NCI-H748 treated with DMSO at 0.1 percent for 48 hours (cell line): ENCODE data around the gene GGNBP2.

Source experiments
- DNase-seq: peaks from one replicate; lab custom pipeline; 2025; lab: John Stamatoyannopoulos, UW

Gene GGNBP2

DNA sequence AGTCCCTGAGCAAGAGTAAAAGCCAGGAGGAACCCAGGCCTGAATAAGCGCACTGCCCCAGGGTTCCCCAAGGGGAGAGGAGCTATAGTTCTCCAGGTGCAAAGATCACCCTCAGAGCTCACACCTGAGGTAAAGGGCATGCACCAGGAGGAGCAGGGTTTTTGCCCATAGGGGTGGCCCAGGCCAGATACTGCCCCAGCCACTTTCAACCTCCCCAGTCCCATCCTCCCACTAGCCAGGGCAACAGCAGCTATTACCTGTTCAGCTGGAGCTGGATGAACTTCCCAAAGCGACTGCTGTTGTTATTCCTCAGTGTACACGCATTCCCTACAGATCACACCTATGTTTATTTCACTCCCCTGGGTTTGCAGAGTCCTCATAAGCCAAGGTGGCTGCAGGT is 29.9 kb upstream of the GGNBP2 start:
- no peak for DNase-seq

DNA sequence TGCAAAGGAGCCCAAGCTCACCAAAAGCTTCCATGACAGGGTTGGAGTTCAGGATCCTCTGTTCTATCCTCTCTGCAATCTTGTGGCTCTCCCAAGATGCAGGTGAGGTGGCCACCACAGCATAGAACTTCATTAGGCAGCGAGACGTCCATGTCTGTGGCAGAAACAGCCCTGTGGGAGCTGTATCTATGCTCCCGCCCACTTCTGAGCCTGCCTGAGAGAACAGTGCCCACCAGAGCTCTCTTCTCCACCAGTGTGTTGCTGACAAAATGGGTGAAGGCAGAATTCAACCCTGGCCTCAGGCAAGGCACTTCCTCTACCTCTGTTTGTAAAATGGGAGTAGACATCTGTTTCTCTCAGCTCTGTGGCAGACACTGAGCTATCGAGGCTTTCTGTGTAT is 28.9 kb upstream of the GGNBP2 start:
- no peak for DNase-seq

DNA sequence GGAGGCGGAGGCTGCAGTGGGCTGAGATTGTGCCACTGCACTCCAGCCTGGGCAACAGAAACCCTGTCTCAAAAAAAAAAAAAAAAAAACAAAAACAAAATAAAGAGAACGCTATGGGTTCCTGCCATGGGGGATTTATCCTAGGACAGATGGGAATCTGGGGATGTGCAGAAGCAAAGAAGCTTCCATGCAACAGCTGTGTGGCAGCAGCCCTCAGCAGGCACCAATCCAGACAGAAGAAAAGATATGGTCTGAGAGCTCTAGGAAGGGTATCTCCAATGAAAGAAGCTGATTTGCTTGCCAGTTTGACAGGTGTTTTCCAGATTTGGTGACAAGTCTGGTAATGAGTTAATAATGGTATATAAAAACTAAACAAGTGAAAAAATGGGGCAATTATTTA is 21.6 kb upstream of the GGNBP2 start:
- no peak for DNase-seq

DNA sequence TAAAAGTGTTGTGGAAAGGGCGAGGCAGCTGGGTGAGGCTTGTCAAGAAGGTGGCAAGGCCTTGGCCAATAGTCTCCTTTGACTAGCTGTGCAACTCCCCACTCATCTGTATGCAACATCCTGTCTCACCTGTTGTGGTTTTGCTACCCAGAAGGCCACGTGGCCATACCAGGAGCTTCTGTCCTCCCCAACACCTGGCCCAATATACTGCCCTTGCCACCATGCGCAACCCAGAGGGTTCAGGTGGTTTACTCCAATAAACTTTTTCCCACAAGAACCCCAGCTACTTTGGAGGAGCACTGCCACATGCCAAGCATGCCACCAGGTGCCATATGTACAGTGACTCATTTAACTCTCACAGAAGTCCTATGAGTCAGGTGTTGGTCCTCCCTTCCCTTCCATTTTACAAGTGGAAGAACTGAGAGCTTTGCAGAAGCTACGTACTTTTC is 20.3 kb upstream of the GGNBP2 start:
- DNase-seq: no peak

DNA sequence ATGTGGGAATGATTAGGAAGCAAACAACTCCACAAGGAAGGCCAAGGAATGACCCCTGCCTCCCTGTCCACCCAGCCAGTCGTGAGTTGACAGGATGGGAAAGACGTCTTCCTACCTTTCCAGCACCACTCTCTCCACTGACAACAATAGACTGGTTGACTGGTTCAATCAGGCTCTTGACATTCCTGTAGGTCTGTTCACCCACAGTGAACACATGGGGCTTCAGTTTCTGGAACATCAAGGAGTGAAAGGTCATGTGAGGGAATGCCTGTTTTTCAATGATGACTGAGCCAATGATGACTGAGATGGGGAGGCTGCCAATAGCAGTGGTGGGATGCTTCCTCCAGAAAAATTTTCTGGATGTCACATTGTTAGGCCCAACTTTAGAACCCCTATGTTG is 19.6 kb upstream of the GGNBP2 start:
- DNase-seq: no peak

DNA sequence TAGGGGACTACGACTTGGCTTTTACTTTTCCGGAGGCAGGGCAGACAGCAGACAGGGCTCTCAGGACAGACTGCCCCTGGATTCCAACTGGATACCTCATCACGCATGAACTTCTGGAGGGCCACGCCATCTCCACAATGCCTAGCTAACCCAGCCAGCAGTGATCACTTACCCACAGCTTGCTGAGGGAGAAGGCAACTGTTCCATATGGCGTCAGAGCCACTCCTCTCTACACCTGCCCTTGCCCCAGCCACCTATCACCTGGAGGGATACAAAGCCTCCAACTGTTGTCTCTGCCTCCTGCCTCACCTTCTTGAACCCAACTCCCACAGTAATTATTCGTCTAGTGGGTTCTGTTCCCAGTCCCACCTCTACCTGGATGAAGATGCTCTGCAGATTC is 18.8 kb upstream of the GGNBP2 start:
- no peak for DNase-seq

DNA sequence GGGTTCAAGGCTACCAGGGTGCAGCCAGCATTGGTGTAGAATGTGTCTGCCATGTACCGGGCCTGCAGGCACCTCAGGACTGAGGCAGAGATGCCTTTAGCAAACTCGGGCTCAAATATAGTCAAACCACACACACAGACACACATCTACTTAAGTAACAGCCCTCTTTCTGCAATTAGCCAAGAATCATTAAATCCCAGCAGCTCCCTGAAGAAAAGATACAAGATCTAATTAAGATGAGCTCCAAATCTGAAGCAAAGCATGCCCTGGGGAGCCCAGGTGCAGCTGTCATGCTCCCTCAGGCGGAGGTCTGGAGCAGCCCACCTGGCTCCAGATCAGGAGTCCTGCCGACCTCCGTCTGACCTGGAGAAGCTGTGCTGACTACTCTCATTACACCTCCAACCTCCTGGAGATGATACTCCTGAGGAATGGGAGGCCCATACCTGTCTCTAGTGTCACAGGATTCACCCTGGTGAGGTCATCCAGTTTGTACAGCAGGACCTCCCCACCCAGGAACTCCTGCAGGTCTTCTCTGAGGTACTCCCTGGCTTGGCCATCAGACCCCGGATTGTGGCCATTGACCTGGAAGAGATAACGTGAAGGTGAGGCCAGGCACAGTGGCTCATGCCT is 17.0 kb upstream of the GGNBP2 start:
- no peak for DNase-seq

DNA sequence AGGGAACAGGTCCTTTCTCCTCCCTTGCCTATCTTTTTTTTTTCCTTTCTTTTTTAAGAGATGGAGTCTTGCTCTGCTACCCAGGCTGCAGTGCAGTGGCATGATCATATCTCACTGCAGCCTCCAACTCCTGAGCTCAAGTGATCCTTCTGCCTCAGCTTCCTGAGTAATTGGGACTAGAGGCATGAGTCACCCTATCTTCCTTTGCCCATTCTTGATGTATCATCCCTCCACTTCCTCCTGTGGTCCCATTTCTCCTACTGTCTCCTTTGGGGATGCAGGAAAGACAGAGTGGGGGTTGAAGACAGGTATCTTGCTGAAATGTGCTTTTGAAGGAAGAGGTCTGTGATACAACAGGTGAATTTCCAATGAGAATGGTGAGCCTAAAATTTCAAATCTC is 15.6 kb upstream of the GGNBP2 start:
- no peak for DNase-seq

DNA sequence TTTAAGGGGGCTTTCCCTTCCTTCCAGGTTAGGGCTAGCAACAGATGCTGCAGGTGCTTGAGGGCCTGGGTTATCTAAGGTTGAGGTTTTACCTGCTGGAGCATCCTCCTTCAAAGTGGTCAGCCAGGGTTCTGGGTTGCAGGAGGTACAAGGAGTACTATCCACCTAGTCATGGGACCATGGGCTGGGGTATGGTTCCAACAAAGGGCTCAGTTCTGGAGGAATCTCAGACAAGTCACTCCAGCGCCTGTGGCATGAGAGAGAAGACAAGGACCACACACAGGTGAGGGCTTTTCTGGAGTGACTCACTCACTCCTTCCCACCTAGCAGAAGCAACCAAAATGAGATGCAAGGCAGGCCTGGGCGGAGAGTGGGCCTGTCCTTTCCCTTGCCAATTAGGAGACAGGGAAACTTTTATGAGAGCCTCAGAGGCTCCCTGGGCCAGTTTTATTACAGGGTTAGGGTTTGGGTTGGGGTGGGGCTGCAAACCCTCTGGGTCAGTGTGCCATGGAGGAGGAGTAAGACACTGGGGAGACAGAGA is 12.2 kb upstream of the GGNBP2 start:
- DNase-seq: no peak

DNA sequence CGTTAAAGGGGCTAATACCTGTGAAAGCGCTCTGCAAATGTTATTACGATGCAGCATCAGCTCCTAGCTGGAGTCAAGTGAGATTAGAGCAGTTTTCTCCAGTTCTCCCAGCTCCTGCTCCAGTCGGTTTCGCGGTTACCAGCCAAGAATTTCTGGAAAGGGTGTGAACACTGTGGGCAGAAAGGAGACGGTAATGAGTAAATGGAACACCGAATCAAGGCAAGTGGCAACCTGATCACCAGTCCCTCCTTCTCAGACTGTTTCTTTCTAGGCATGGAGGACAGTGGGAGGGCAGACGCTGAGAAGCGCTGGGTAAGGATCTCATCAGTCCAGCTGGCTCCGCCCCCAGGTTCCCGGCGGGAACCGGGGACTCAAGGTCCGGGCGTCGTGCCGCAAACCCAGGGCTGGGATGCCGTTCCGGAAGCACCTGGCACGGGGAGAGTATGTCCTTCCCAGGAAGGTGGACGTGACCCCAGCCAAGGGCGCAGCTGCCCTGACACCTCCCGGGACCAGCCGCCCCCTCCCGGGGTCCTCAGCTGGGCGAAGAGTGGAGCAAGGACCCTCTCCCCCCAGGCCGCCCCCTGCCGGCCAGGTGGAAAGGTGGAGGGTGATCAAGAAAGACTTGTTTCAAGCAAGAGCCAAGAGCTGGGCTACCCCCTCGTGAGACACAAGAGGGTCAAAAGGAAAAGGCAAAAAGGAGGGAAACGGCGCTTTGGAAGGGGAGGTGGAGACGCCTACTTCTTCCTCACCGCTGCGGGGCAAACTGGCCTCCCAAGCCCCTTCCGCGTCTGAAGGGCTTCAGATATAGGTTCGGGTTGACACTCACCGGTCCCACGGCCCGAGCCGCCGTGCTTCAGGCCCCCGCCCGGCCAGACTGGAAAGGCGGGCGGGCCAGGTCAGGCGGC is 10.5 kb upstream of the GGNBP2 start:
- peak; percentile 72 for DNase-seq

DNA sequence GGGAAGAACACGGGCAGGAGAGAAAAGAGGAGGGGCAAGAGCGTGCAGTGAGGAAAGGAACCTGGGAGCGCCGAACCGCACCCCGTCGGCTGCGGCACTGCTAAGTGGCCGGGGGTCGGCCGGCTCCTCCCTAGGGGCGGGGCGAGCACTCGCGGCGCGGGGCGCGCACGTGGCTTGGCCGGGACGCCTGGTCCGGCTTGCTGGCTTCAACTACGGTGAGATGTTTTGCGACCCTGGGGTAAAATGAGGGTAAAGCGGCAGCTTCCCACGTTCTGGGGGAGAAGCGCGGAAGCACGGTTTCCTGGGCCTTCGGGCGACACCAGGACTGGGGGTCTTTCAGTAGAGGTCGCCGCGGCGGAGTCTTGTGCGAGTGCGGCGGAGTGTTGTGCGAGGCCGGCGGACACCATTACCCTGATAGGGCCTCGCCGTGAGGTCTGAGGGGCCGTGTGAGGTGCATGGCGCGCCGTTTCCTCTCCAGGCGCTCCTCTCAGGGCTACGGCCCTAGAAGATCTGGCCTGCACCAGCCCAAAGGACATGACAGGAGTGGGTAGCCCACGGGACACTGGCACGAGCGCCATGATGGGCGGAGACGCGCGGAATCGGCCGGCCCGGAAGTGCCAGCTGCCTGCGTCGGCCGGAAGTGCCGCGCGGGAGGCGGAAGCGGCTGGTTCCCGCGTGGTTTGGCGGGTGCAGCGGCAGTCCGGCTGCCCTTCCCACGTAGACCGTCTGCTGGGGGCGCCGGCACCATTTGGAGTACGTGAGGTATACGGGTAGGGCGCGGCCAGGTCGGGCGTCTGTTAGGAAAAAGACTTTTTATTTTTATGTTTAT is 9.7 kb upstream of the GGNBP2 start, which contains the start of the genes MYO19 and PIGW:
Gene MYO19, minus strand, starts transcription at position 29 of the 829 bp plus-strand sequence. CDS start 2,330 bp downstream, outside the sequence.
Gene PIGW, plus strand, starts transcription at position 148 of the 829 bp plus-strand sequence. CDS start 2,115 bp downstream, outside the sequence.
- DNase-seq: peak; percentile 84

DNA sequence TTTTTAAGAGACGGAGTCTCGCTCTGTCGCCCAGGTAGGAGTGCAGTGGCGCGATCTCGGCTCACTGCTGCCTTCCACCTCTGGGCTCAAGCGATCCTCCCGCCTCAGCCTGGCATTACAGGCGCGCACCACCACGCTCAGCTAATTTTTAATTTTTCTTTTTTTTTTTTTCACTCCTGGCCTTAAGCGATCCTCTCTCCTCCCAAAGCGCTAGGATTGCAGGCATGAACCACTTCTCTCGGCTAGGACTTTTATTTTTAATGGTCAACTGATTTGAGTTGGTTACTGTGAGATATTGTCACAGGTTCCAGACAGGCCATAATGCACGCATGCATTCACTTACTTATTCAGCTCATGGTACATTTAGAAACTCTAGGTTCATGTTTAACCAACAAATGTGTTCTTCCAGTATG is 9.0 kb upstream of the GGNBP2 start:
- DNase-seq: no peak

DNA sequence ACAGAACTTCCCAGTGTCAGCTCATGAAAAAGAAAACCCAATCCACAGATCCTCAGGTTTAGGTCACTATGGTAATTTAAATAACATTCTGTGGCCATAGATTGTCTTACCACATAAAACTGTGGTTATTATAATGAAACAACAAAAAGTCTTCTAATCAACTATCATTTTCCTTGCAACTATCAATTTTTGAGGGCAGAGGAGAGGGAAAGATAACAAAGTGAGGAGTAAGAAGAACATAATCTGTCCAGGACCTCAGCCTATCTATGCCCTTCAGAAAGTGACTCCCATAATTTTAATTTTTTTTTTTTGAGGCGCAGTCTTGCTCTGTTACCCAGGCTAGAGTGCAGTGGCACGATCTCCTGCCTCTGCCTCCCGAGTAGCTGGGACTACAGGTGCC is 4.0 kb upstream of the GGNBP2 start:
- DNase-seq: no peak

DNA sequence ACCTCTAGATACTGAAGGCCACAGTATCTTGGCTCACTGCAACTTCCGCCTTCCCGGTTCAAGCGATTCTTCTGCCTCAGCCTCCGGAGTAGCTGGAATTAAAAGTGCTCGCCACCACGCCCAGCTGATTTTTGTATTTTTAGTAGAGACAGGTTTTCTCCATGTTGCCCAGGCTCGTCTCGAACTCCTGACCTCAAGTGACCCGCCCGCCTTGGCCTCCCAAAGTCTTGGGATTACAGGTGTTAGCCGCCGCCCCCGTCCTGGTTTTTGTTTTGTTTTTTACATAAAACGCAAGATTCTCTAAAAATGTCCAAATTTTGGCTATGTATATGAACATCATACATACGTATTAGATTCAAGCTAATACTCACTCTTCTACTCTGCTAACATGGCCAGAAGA is 2.0 kb upstream of the GGNBP2 start:
- no peak for DNase-seq

DNA sequence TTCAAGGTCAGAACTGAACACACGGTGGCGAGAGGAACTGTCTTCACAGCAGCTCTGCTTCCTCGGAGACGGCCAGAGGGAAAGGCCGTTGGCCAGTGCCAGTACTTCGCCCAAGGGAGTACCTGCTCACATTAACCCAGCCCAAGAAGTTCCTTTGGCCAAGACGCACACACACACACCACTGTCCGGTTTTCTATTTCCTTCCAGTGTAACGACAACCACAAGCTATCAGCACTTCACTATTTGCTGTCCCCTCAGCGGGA is 744 bp upstream of the GGNBP2 start:
- DNase-seq: no peak

DNA sequence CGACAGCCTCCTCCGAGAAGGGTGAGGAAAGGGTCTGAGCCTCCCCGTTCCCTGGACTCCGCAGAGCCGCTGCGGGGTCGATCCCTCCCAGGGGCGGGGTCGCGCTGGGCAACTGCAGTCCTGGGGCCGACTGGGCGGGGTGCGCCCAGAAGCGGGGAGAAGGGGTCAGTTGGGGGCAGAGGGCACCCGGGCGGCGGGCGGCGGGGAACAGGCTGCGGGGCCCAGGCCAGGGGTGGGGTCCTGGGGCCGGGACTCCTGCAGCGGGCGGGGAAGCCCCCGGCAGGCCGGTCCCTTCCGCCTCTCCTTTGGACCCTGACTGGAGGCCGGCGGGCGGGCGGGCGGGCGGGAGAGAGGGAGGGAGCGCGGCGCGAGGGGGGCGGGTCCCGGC is 352 bp downstream of the GGNBP2 start:
- no peak for DNase-seq

DNA sequence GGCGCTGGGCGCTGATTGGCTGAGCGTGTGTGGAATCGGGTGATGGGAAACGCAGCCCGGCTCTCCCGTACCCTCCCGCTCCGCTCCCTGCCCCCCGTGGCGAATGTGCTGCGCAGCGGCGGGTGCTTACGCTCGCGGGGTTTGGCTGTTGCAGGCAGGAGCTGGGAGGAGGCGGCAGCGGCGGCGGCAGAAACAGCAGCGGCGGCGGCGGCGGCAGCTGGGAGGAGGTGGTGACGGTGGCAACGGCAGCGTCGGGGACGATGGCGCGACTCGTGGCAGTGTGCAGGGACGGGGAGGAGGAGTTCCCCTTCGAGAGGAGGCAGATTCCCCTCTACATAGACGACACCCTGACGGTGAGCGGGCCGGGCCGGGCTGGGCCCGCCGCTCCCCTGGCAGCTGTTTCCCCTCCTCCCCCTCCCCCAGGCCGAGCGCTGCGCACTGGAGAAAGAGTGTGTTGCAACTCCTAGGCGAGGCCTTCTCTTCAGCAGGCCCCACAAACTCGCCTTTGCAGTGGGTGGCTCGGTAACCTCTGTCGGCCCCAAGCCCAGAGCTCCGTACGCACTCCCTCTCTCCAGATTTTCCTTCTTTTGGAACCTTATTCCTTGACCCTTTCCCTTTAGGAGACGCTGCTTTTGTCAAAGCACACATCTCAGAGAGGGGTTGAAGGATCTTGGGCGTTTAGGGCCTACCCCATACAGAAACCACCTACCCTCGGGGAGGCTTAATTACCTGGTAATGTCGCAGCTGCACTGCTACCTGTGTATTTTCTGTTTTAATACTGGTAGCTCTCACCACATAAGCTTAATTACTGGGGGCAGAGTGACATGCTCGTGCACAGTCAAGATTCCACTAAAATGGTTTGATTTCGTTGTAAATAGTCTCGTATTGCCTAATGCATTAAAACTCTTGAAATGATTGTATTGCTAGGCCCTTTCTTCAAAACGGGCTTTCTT is 1.0 kb downstream of the GGNBP2 start:
- DNase-seq: peak; percentile 89

DNA sequence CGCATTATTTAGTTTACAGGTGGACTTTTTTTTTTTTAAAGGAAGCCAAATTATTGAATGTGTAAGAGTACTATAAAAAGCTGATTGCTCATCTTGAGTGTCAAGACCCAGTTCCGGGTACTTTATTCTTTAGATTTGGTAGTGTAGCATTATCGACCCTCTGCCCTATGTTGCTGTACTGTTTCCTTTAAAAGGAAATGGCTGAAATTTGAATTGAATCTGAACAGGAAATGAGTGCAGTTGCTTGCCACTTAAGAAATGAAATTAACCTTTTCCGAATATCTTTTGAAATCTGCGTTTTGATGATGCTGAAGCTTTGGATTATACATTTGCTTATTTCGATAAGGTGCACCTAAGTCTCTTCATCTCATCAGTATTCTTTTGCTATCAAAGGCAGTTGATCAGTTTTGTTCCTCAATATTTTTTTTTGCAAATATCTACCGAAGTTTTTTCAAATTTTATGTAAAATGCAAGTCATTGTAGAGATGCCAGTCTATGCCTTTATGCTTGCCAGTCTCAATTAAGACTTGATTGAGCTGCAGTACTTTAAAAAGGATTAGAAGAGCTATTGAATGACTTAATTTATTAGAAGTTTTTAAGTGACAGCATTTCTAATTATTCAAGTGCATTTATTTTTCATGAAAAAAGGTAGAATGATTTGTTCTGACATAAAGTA is 1.8 kb downstream of the GGNBP2 start:
- DNase-seq: no peak

DNA sequence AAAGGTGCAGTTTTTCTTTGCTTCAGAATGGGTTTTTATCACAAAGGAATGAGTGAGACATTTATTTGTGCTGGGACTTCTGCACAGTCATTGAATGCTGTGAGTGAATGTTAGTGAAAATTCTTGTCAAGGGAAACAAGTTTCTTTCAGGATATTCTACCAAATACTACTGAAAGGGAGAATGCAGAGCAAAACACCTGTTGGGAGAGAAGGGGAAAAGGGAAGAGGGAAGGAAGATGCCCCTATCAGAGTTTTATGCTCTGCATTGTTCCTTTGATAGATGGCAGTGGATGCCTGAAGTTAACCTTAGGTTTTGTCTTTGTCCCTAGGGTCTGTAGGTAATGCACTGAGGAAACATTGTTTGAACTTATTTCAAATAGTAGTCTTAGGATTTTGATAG is 3.1 kb downstream of the GGNBP2 start:
- no peak for DNase-seq
